ENCODE results near the gene CDC42EP1.

CDC42EP1 gene

DNA sequence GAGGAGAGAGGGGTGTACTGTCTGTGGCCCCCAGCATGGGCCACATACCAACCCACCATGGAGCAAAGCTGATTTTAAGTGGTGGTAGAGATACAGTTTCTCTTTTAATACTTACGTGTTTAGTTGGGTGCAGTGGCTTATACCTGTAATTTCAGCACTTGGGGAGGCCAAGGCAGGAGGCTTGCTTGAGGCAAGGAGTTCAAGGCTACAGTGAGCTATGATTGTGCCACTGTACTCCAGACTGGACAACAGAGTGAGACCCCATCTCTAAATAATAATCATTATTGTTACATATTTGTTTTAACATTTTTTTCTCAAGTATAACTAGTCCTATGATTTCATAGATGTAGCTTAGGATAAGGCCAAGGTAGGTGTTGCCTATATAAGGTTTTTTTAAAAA lies 57.2 kb downstream of the CDC42EP1 start:
- H3K79me2 ChIP-seq (ENCODE audit: low read length) = peaks cover 6% of the 10 kb centered on the region; the same call in 1 of the 2 replicates
- no peak for DNase-seq
- no peaks in the 10 kb centered on the region for H3K4me1 ChIP-seq (ENCODE audit: low read length)
- no peak overlapping the region for H3K9ac ChIP-seq (ENCODE audit: low read length)
- no peak overlapping the region for H3K4me3 ChIP-seq (ENCODE audit: low read length)
- H3K27me3 ChIP-seq (replicated peaks; ENCODE audit: insufficient read depth, low read length) = no peaks in the 10 kb centered on the region
- H4K20me1 ChIP-seq (ENCODE audit: insufficient read depth, low read length) = no peaks in the 10 kb centered on the region
- no peak overlapping the region for H3K27ac ChIP-seq (ENCODE audit: low read length)
- no peaks in the 10 kb centered on the region for H3K36me3 ChIP-seq (replicated peaks; ENCODE audit: insufficient read depth, low read length)
- no peaks in the 10 kb centered on the region for H3F3A ChIP-seq (ENCODE audit: insufficient read depth, low read length)
- no peak overlapping the region for H2AFZ ChIP-seq (ENCODE audit: low read length)
- H3K9me3 ChIP-seq (replicated peaks; ENCODE audit: insufficient read depth, low read length) = no peaks in the 10 kb centered on the region
- no peak overlapping the region for H3K4me2 ChIP-seq (ENCODE audit: low read depth, low read length)
- no peaks in the 10 kb centered on the region for H3K9me2 ChIP-seq (replicated peaks; ENCODE audit: insufficient read depth, low read length)
- TF ChIP-seq EZH2 (optimal IDR thresholded peaks at IDR 0.05; ENCODE audit: low read depth, low read length) = no peak
- no peak for TF ChIP-seq EZH2phosphoT487 (IDR thresholded peaks at IDR 0.05; ENCODE audit: low read length)
- TF ChIP-seq, protein P1, sequence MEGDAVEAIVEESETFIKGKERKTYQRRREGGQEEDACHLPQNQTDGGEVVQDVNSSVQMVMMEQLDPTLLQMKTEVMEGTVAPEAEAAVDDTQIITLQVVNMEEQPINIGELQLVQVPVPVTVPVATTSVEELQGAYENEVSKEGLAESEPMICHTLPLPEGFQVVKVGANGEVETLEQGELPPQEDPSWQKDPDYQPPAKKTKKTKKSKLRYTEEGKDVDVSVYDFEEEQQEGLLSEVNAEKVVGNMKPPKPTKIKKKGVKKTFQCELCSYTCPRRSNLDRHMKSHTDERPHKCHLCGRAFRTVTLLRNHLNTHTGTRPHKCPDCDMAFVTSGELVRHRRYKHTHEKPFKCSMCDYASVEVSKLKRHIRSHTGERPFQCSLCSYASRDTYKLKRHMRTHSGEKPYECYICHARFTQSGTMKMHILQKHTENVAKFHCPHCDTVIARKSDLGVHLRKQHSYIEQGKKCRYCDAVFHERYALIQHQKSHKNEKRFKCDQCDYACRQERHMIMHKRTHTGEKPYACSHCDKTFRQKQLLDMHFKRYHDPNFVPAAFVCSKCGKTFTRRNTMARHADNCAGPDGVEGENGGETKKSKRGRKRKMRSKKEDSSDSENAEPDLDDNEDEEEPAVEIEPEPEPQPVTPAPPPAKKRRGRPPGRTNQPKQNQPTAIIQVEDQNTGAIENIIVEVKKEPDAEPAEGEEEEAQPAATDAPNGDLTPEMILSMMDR (IDR thresholded peaks at IDR 0.05; ENCODE audit: low read length) = no peak

DNA sequence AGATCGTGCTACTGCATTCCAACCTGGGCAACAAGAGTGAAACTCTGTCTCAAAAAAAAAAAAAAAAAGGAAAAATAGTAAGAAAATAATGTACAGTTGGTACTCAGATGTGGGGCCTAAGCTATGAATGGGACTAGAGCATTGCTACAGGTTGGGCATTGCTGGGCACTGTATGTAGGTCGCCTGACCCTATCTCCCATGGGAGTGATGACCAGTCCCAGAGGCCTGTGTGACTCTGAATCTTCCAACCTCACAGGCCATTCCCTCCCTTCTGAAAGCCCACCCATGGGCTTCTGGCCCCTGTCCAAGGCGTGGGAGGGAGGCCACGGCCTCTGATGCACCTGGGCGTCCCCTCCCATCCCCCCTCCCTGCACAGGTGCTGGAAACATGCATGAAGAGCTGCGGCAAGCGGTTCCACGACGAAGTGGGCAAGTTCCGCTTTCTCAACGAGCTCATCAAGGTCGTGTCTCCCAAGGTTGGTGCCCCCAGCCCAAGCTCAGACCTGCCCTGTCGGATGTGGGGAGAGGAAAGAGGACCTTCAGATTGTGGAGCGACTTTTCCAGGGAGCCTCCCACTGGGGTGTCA lies 57.9 kb downstream of the CDC42EP1 start:
- Histone ChIP-seq H4K20me1 (ENCODE audit: insufficient read depth, low read length) (no peaks in the 10 kb centered on the region), H3F3A (ENCODE audit: insufficient read depth, low read length) (no peaks in the 10 kb centered on the region), H3K4me3 (ENCODE audit: low read length) (no peak overlapping the region), H3K9me2 (replicated peaks; ENCODE audit: insufficient read depth, low read length) (no peaks in the 10 kb centered on the region), H3K9me3 (replicated peaks; ENCODE audit: insufficient read depth, low read length) (no peaks in the 10 kb centered on the region), H3K27ac (ENCODE audit: low read length) (no peak overlapping the region), H3K36me3 (replicated peaks; ENCODE audit: insufficient read depth, low read length) (no peaks in the 10 kb centered on the region), H3K27me3 (replicated peaks; ENCODE audit: insufficient read depth, low read length) (no peaks in the 10 kb centered on the region), H3K4me1 (ENCODE audit: low read length) (no peaks in the 10 kb centered on the region), H3K79me2 (ENCODE audit: low read length) (0 out of 2 replicates have a peak, but pooled peaks cover under 1% of the 10 kb centered on the region), H3K9ac (ENCODE audit: low read length) (no peak overlapping the region), H3K4me2 (ENCODE audit: low read depth, low read length) (no peak overlapping the region), H2AFZ (ENCODE audit: low read length) (no peak overlapping the region)
- no peak for TF ChIP-seq EZH2phosphoT487 (IDR thresholded peaks at IDR 0.05; ENCODE audit: low read length)
- TF ChIP-seq, protein P1 (IDR thresholded peaks at IDR 0.05; ENCODE audit: low read length) = no peak
- no peak for TF ChIP-seq EZH2 (optimal IDR thresholded peaks at IDR 0.05; ENCODE audit: low read depth, low read length)
- no peak for DNase-seq

DNA sequence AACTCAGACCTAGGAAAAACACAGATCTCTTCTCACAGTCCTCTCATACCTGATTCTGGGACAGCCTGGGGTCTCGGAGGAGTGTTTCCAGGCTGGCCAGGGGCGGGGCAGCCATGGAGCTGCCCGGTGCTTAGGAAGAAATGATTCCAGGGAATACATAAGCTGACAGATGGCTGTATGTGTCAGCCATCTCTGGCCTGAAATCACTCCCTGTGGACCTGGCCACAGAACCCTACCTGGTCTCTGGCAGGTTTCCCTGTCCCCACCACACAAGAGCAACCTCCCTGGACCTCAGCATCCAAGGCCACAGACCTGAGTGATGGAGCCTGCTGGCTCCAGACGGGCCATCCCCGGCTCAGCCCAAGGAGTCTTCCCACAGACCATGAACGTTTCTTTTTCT lies 58.4 kb downstream of the CDC42EP1 start:
- Histone ChIP-seq H3K9me2 (replicated peaks; ENCODE audit: insufficient read depth, low read length) (no peaks in the 10 kb centered on the region), H3K9ac (ENCODE audit: low read length) (no peak overlapping the region), H3K4me1 (ENCODE audit: low read length) (no peaks in the 10 kb centered on the region), H4K20me1 (ENCODE audit: insufficient read depth, low read length) (no peaks in the 10 kb centered on the region), H3K4me3 (ENCODE audit: low read length) (no peak overlapping the region), H3K9me3 (replicated peaks; ENCODE audit: insufficient read depth, low read length) (no peaks in the 10 kb centered on the region), H3K4me2 (ENCODE audit: low read depth, low read length) (no peak overlapping the region), H2AFZ (ENCODE audit: low read length) (no peak overlapping the region), H3K79me2 (ENCODE audit: low read length) (no peaks in the 10 kb centered on the region), H3F3A (ENCODE audit: insufficient read depth, low read length) (no peaks in the 10 kb centered on the region), H3K36me3 (replicated peaks; ENCODE audit: insufficient read depth, low read length) (no peaks in the 10 kb centered on the region), H3K27ac (ENCODE audit: low read length) (no peak overlapping the region), H3K27me3 (replicated peaks; ENCODE audit: insufficient read depth, low read length) (no peaks in the 10 kb centered on the region)
- no peak for DNase-seq
- TF ChIP-seq EZH2 (optimal IDR thresholded peaks at IDR 0.05; ENCODE audit: low read depth, low read length) = no peak
- no peak for TF ChIP-seq EZH2phosphoT487 (IDR thresholded peaks at IDR 0.05; ENCODE audit: low read length)
